GM12878 (cell line): Measurements from ENCODE around the gene APCDD1. TPM values are rescaled to one million over a fixed set of nuclear protein-coding genes. Genes with fewer than 3 reads are reported as not detected.
A peak's percentile ranks its signal among the peaks of the same experiment; 100 is the strongest.

Experiments
- BCL11A ChIP-seq: IDR thresholded peaks from 2 replicates; pipeline ENCODE4 v1.6.1; 2011; ENCODE audit warnings: low read depth, low read length
- BHLHE40 ChIP-seq, 2 experiments: fragments of 450-650 bp in 1 of 2; IDR thresholded peaks; 2 replicates each; pipeline ENCODE4 v1.6.1; 2011 to 2017; ENCODE audit warnings: low read depth in 2 of 2, borderline replicate concordance in 1 of 2, improper control_type of control experiment in 1 of 2, low read length in 1 of 2, mild to moderate bottlenecking in 1 of 2
- BRCA1 ChIP-seq: IDR thresholded peaks from 2 replicates; pipeline ENCODE4 v1.6.1; 2011; ENCODE audit warnings: low read depth, low read length, improper control_type of control experiment
- CREM ChIP-seq: IDR thresholded peaks from 2 replicates; pipeline ENCODE4 v1.6.1; 2014; ENCODE audit warnings: antibody characterized with exemption, low read depth
- CTCF ChIP-seq, 3 experiments: IDR thresholded peaks in 2 of 3; conservative IDR thresholded peaks in 1 of 3; 2 replicates each; pipeline ENCODE4 v1.5.1; 2011; ENCODE audit warnings: low read depth in 3 of 3, low read length in 3 of 3, mild to moderate bottlenecking in 3 of 3, control low read depth in 2 of 3, moderate library complexity in 2 of 3, inconsistent platforms in 1 of 3, mixed read lengths in 1 of 3; ENCODE audit not compliant: control insufficient read depth in 2 of 3, insufficient read depth in 1 of 3; ENCODE audit errors: extremely low read depth in 1 of 3
- EED ChIP-seq: sonication (generic); IDR thresholded peaks from 2 replicates; pipeline ENCODE4 v1.6.1; 2016; ENCODE audit warnings: antibody characterized with exemption, low read depth
- ELK1 ChIP-seq: IDR thresholded peaks from 2 replicates; pipeline ENCODE4 v1.6.1; 2012; ENCODE audit warnings: low read depth, low read length, improper control_type of control experiment
- EP300 ChIP-seq, 2 experiments: fragments of 150-350 bp in 1 of 2; IDR thresholded peaks; 2 replicates each; pipeline ENCODE4 v1.6.1; 2011 to 2012; ENCODE audit warnings: low read depth in 2 of 2, low read length in 2 of 2, borderline replicate concordance in 1 of 2, improper control_type of control experiment in 1 of 2, inconsistent platforms in 1 of 2; ENCODE audit not compliant: control insufficient read depth in 1 of 2
- FOXM1 ChIP-seq: IDR thresholded peaks from 2 replicates; pipeline ENCODE4 v1.6.1; 2012; ENCODE audit warnings: low read depth, mild to moderate bottlenecking, inconsistent platforms, low read length, moderate library complexity
- LARP7 ChIP-seq: fragments of 450-650 bp; IDR thresholded peaks from 2 replicates; pipeline ENCODE4 v1.6.1; 2017; ENCODE audit warnings: mild to moderate bottlenecking
- NFXL1 ChIP-seq: fragments of 450-650 bp; IDR thresholded peaks from 2 replicates; pipeline ENCODE4 v1.6.1; 2017; ENCODE audit warnings: antibody characterized with exemption, mild to moderate bottlenecking, borderline replicate concordance
- NR2C1 ChIP-seq: fragments of 450-650 bp; IDR thresholded peaks from 2 replicates; pipeline ENCODE4 v1.6.1; 2017; ENCODE audit warnings: antibody characterized with exemption, mild to moderate bottlenecking, moderate library complexity
- PKNOX1 ChIP-seq: fragments of 450-650 bp; IDR thresholded peaks from 2 replicates; pipeline ENCODE4 v1.6.1; 2016; ENCODE audit warnings: mild to moderate bottlenecking
- POU2F2 ChIP-seq: IDR thresholded peaks from 3 replicates; pipeline ENCODE4 v1.6.1; 2011; ENCODE audit warnings: low read depth, mild to moderate bottlenecking, low read length, borderline replicate concordance
- RAD21 ChIP-seq: IDR thresholded peaks from 2 replicates; pipeline ENCODE4 v1.6.1; 2011; ENCODE audit warnings: mild to moderate bottlenecking, low read depth, low read length, moderate library complexity; ENCODE audit not compliant: insufficient read depth
- RUNX3 ChIP-seq: IDR thresholded peaks from 2 replicates; pipeline ENCODE4 v1.6.1; 2012; ENCODE audit warnings: low read length, inconsistent platforms
- SMARCA5 ChIP-seq: fragments of 450-650 bp; IDR thresholded peaks from 2 replicates; pipeline ENCODE4 v1.6.1; 2017; ENCODE audit warnings: mild to moderate bottlenecking
- STAT3 ChIP-seq: IDR thresholded peaks from 2 replicates; pipeline ENCODE4 v1.6.1; 2011; ENCODE audit warnings: low read depth, low read length, improper control_type of control experiment
- USF2 ChIP-seq: IDR thresholded peaks from 2 replicates; pipeline ENCODE4 v1.6.1; 2011; ENCODE audit warnings: low read depth, low read length, improper control_type of control experiment, borderline replicate concordance
- ZBTB40 ChIP-seq: fragments of 450-650 bp; IDR thresholded peaks from 2 replicates; pipeline ENCODE4 v1.6.1; 2016; ENCODE audit warnings: mild to moderate bottlenecking, moderate library complexity, borderline replicate concordance
- polyA plus RNA-seq, 11 experiments: library from polyadenylated mRNA; depleted of rRNA in 4 of 11; unstranded in 6 of 11; stranded (reverse) in 5 of 11; fragments of >200 nt; fragmentation: Nextera tagmentation in 4 of 11; fragmentation: Illumina TruSeq in 1 of 11; extraction: Ambion mirVana in 4 of 11; extraction: Trizol in 1 of 11; gene quantifications; 1 replicate in 1 of 11; 2 replicates in 10 of 11; pipeline versions ENCODE4 v1.2.1 to v1.2.3, GENCODE V29; 2011 to 2016; ENCODE audit warnings: inconsistent platforms in 2 of 11, missing spikeins in 2 of 11, low read depth in 1 of 11
- total RNA-seq, 4 experiments: library from RNA; depleted of rRNA in 3 of 4; stranded (reverse); fragments of >200 nt in 3 of 4; fragmentation: Illumina TruSeq in 1 of 4; extraction: Trizol in 1 of 4; gene quantifications; 2 replicates each; pipeline versions ENCODE4 v1.2.1 to v1.2.3, GENCODE V29; 2013 to 2021

The APCDD1 gene
- total and polyA plus RNA-seq, 10 of the 15 experiments (the other 5 are each of a cell fraction or from before 2014, with no cell fraction given): not detected

GRCh38 chr18:10490401-10491165, 36.1 kb downstream of the APCDD1 start (continued):
- no peak for TF ChIP-seq ZBTB40
- TF ChIP-seq RUNX3: peak; percentile 63
- TF ChIP-seq POU2F2: no peak
- TF ChIP-seq CREM: peak; percentile 51; the same call in 1 of the 2 replicates
- 0 out of 2 replicates have a peak, but pooled peaks have one; percentile 20 for TF ChIP-seq EED
- TF ChIP-seq USF2: no peak
- peak; percentile 25; the same call in 1 of the 2 replicates for TF ChIP-seq PKNOX1
- TF ChIP-seq EP300 (IDR thresholded peaks at IDR 0.05; ENCODE audit: borderline replicate concordance in 1 of 2, control insufficient read depth in 1 of 2, low read depth in 2 of 2, low read length in 2 of 2): peak in 1 of 2 experiments; percentile 10; a peak in 1 of 4 replicates
- TF ChIP-seq ELK1: no peak
- TF ChIP-seq FOXM1: no peak
- peak; percentile 42; the same call in 1 of the 2 replicates for TF ChIP-seq NR2C1
- peak; percentile 53; the same call in 1 of the 2 replicates for TF ChIP-seq RAD21
- peak; percentile 65 to 78 (median 78) for TF ChIP-seq CTCF (IDR thresholded peaks at IDR 0.05 in 2 of 3, conservative IDR thresholded peaks at IDR 0.05 in 1 of 3; ENCODE audit: control insufficient read depth in 2 of 3, extremely low read depth in 1 of 3, insufficient read depth in 1 of 3, low read depth in 3 of 3, low read length in 3 of 3)
- 0 out of 2 replicates have a peak, but pooled peaks have one; percentile 38 for TF ChIP-seq SMARCA5
- TF ChIP-seq STAT3: no peak
- TF ChIP-seq NFXL1: no peak
- TF ChIP-seq BCL11A: no peak
- TF ChIP-seq BRCA1: no peak
- peak; percentile 67 to 77; a peak in 3 of 4 replicates for TF ChIP-seq BHLHE40 (IDR thresholded peaks at IDR 0.05; ENCODE audit: borderline replicate concordance in 1 of 2, low read depth in 2 of 2, low read length in 1 of 2)
- no peak for TF ChIP-seq LARP7
